Activated naive CD8-positive, alpha-beta T cell treated with anti-CD3 and anti-CD28 coated beads, Interleukin-2, amount 10 ng/mL, durations not matched to agents 7 days and 5 days (primary cell): Measurements from ENCODE around the gene SLC39A11. TPM values are rescaled to one million over a fixed set of nuclear protein-coding genes. Genes with fewer than 3 reads are reported as not detected.
"Not testable (repeated sequence)": the region's sequence is repeated elsewhere in the genome, so short reads cannot be mapped to it uniquely, and the experiment has no call there.

ENCODE experiments used
- ATAC-seq: fragments of 150-1000 bp; cut with Tn5 transposase; one replicate; pipeline ENCODE4 v1.10.0; 2021; ENCODE audit warnings: low read depth, moderate library complexity
- POLR2A ChIA-PET: fragments of 350-600 bp; sonication (Branson Sonifier 250); formaldehyde crosslinking; loops from one replicate; lab custom pipeline; 2021; ENCODE audit warnings: antibody characterized with exemption; lab: Charles Lee
- DNase-seq: peaks from one replicate; pipeline ENCODE4 v3.0.0; 2021
- H3K27ac Mint-ChIP-seq: one replicate; pipeline ENCODE4 v1.8.0; 2022; ENCODE audit warnings: mild to moderate bottlenecking, mixed read lengths
- H3K27me3 Mint-ChIP-seq: one replicate; pipeline ENCODE4 v1.8.0; 2022; ENCODE audit warnings: mild to moderate bottlenecking, moderate library complexity, mixed read lengths
- H3K36me3 Mint-ChIP-seq: one replicate; pipeline ENCODE4 v1.8.0; 2021; ENCODE audit warnings: mild to moderate bottlenecking, mixed read lengths
- H3K4me1 Mint-ChIP-seq: one replicate; pipeline ENCODE4 v1.8.0; 2021; ENCODE audit warnings: mixed read lengths
- H3K4me3 Mint-ChIP-seq: one replicate; pipeline ENCODE4 v1.8.0; 2022; ENCODE audit warnings: mild to moderate bottlenecking, moderate library complexity, mixed read lengths
- H3K9me3 Mint-ChIP-seq: one replicate; pipeline ENCODE4 v1.8.0; 2021; ENCODE audit warnings: mixed read lengths
- total RNA-seq, 2 experiments: library from RNA; stranded (reverse); gene quantifications; one replicate each; pipeline ENCODE4 v1.2.3, GENCODE V29; 2021

The SLC39A11 gene
- total RNA-seq, 2 experiments from 2014 or later: 18.2 to 18.8 TPM

- H3K27me3 Mint-ChIP-seq: peaks cover 6% of the 10 kb centered on the region
- H3K4me3 Mint-ChIP-seq: no peak overlapping the region
- ATAC-seq (no peak), DNase-seq (no peak)
- no peak overlapping the region for H3K27ac Mint-ChIP-seq
- POLR2A ChIA-PET: interaction anchor here (0.8 to 1.9 kb wide), 2 partner anchors 10 kb away, joined by 3 to 7 read pairs; no protein-coding TSS in a partner anchor
- no peaks in the 10 kb centered on the region for H3K9me3 Mint-ChIP-seq
- peaks cover 34% of the 10 kb centered on the region for H3K4me1 Mint-ChIP-seq
- peaks cover 2% of the 10 kb centered on the region for H3K36me3 Mint-ChIP-seq
Measured at GRCh38 chr17:72717676-72718075, 374.8 kb downstream of the SLC39A11 start.

- peaks cover 34% of the 10 kb centered on the region for H3K4me1 Mint-ChIP-seq
- no peak overlapping the region for H3K27ac Mint-ChIP-seq
Measured at GRCh38 chr17:72717276-72717675, 375.2 kb downstream of the SLC39A11 start.

DNA sequence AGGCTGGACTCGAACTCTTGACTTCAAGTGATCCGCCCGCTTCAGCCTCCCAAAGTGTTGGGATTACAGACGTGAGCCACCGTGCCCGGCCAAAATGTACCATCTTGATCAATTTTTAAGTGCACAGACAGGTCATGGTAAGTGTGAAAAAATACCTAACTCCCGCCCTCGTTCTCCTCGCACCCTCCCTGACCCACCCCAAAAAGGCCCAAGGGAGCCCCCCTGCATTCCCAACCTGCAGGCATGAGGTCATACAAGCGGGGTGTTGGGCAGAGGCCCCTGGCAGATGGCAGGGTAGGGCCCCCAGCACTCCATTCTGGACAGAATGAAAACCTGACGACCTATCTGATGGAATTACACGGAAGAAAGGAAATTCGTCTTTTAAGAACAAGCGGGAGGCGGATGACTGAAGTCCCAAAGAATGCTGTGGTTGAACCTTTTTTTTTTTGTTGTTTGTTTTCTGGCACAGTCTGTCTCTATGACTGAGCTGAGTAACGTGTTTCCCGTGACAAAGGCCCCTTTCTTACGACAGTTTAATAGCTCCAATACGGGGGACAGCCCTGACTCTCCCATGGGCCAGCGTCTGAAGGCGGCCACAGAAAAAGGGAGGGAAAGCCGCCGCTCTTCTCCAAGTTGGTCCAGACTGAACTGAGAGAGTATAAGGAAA is 376.4 kb downstream of the SLC39A11 start:
- H3K27me3 Mint-ChIP-seq: peaks cover 5% of the 10 kb centered on the region
- no peak overlapping the region for H3K27ac Mint-ChIP-seq
- peaks cover 9% of the 10 kb centered on the region for H3K36me3 Mint-ChIP-seq
- H3K9me3 Mint-ChIP-seq: peaks cover 3% of the 10 kb centered on the region
- POLR2A ChIA-PET: no interaction called here
- DNase-seq: no peak
- H3K4me1 Mint-ChIP-seq: peaks cover 31% of the 10 kb centered on the region
- ATAC-seq: no peak
- no peak overlapping the region for H3K4me3 Mint-ChIP-seq

More at GRCh38 chr17:72717276-72717675, 375.2 kb downstream of the SLC39A11 start:
- Mint-ChIP-seq H3K9me3 (no peaks in the 10 kb centered on the region), H3K27me3 (peaks cover 6% of the 10 kb centered on the region), H3K36me3 (peaks cover 3% of the 10 kb centered on the region), H3K4me3 (no peak overlapping the region)
- no peak for ATAC-seq
- POLR2A ChIA-PET: interaction anchor here (0.8 kb wide), 1 partner anchor 10 kb away, joined by 3 read pairs; no protein-coding TSS in a partner anchor
- DNase-seq: no peak

DNA sequence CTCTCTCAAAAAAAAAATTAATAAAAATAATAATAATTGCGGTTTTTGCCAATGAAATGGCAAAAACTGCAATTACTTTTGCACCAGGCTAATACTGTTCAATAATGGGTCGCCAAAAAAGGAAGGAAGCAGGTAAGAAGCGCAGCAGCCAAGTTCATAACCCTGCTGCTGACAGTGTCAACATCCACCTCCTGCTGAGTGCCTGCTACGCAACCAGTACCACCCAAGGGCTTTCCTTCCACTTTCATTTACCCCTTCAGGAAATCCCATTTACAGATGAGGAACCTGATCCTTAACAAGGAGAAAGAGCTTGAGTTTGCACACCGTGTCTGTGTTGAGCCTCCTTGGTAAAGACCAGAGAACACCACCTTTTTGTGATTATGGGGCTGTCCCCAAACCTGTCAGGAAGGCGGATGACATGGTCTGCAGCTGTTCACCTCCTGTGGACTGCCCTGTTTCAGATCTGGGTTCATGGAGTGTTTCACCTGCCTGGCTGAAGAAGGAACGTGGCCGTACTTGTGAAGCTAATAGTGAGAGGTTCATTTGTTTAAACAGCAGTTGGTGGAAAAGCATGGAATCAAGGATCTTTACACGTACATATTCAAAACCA is 378.0 kb downstream of the SLC39A11 start:
- H3K9me3 Mint-ChIP-seq: peaks cover 8% of the 10 kb centered on the region
- peaks cover 7% of the 10 kb centered on the region for H3K27me3 Mint-ChIP-seq
- H3K4me1 Mint-ChIP-seq: peaks cover 26% of the 10 kb centered on the region
- DNase-seq (no peak), ATAC-seq (no peak)
- POLR2A ChIA-PET: no interaction called here
- H3K27ac Mint-ChIP-seq: no peak overlapping the region
- peaks cover 18% of the 10 kb centered on the region for H3K36me3 Mint-ChIP-seq
- H3K4me3 Mint-ChIP-seq: no peak overlapping the region

DNA sequence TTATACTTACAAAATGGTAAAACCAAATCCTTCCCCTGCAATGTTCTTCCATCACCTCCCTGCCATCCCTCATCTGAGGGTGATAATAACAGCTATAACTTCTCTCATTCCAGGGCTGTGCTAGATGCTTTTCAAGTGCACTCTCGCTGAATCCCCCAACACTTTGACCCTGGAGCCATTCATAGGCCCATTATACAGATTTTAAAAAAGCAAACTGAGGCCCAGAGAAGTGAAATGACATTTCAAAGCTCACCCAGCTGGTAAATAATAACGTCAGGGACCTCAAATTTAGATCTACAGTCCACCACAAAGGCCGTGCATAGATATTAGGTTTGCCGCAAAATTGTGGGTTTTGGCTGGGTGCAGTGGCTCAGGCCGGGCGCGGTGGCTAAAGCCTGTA is 378.8 kb downstream of the SLC39A11 start:
- POLR2A ChIA-PET: no interaction called here
- H3K9me3 Mint-ChIP-seq: peaks cover 8% of the 10 kb centered on the region
- ATAC-seq (no peak), DNase-seq (no peak)
- H3K27me3 Mint-ChIP-seq: peaks cover 7% of the 10 kb centered on the region
- H3K36me3 Mint-ChIP-seq: peaks cover 19% of the 10 kb centered on the region
- H3K4me3 Mint-ChIP-seq: no peak overlapping the region
- peaks cover 24% of the 10 kb centered on the region for H3K4me1 Mint-ChIP-seq
- H3K27ac Mint-ChIP-seq: no peak overlapping the region

- Mint-ChIP-seq H3K4me3 (no peak overlapping the region), H3K36me3 (peaks cover 23% of the 10 kb centered on the region)
- POLR2A ChIA-PET: no interaction called here
Measured at GRCh38 chr17:72711521-72712310, 380.8 kb downstream of the SLC39A11 start.

GRCh38 chr17:72710834-72711233 is 381.7 kb downstream of the SLC39A11 start:
- peak overlapping the region; percentile 38 for H3K27ac Mint-ChIP-seq
- H3K27me3 Mint-ChIP-seq: peaks cover 5% of the 10 kb centered on the region
- peak overlapping the region; percentile 19 for H3K4me3 Mint-ChIP-seq
- no peak for ATAC-seq
- H3K4me1 Mint-ChIP-seq: peaks cover 20% of the 10 kb centered on the region
- POLR2A ChIA-PET: no interaction called here
- H3K9me3 Mint-ChIP-seq: peaks cover 10% of the 10 kb centered on the region
- DNase-seq: no peak
- H3K36me3 Mint-ChIP-seq: peaks cover 23% of the 10 kb centered on the region

More at GRCh38 chr17:72711521-72712310, 380.8 kb downstream of the SLC39A11 start:
- Mint-ChIP-seq H3K9me3 (peaks cover 10% of the 10 kb centered on the region), H3K27me3 (peaks cover 5% of the 10 kb centered on the region), H3K27ac (no peak overlapping the region), H3K4me1 (peaks cover 20% of the 10 kb centered on the region)
- no peak for DNase-seq
- ATAC-seq: no peak

- no peak overlapping the region for H3K4me3 Mint-ChIP-seq
- H3K27me3 Mint-ChIP-seq: peaks cover 5% of the 10 kb centered on the region
- peaks cover 20% of the 10 kb centered on the region for H3K4me1 Mint-ChIP-seq
- H3K9me3 Mint-ChIP-seq: peaks cover 10% of the 10 kb centered on the region
- peak overlapping the region; percentile 35 for H3K27ac Mint-ChIP-seq
- peaks cover 23% of the 10 kb centered on the region for H3K36me3 Mint-ChIP-seq
- no peak for DNase-seq
- POLR2A ChIA-PET: interaction anchor here (2.1 kb wide), 1 partner anchor 9 kb away, joined by 10 read pairs; no protein-coding TSS in a partner anchor
- ATAC-seq: no peak
Measured at GRCh38 chr17:72710202-72710601, 382.3 kb downstream of the SLC39A11 start.

GRCh38 chr17:72708682-72709081 is 383.8 kb downstream of the SLC39A11 start:
- DNase-seq, H3K9me3 Mint-ChIP-seq, ATAC-seq, H3K4me3 Mint-ChIP-seq, H3K27me3 Mint-ChIP-seq: not testable (repeated sequence)
- peak overlapping the region; percentile 69 for H3K27ac Mint-ChIP-seq
- H3K36me3 Mint-ChIP-seq: peaks cover 23% of the 10 kb centered on the region
- peaks cover 17% of the 10 kb centered on the region for H3K4me1 Mint-ChIP-seq
- POLR2A ChIA-PET: interaction anchor here (2.1 kb wide), 1 partner anchor 11 kb away, joined by 10 read pairs; no protein-coding TSS in a partner anchor

GRCh38 chr17:72707881-72708280 is 384.6 kb downstream of the SLC39A11 start:
- Mint-ChIP-seq H3K9me3 (peaks cover 10% of the 10 kb centered on the region), H3K27ac (no peak overlapping the region), H3K27me3 (peaks cover 5% of the 10 kb centered on the region), H3K4me1 (peaks cover 17% of the 10 kb centered on the region), H3K36me3 (peaks cover 25% of the 10 kb centered on the region), H3K4me3 (no peak overlapping the region)
- ATAC-seq (no peak), DNase-seq (no peak)
- POLR2A ChIA-PET: no interaction called here

GRCh38 chr17:72706396-72706981 is 386.0 kb downstream of the SLC39A11 start:
- peaks cover 19% of the 10 kb centered on the region for H3K36me3 Mint-ChIP-seq
- no peak overlapping the region for H3K27ac Mint-ChIP-seq
- no peak overlapping the region for H3K4me3 Mint-ChIP-seq
- DNase-seq (no peak), ATAC-seq (no peak)
- H3K27me3 Mint-ChIP-seq: peaks cover 2% of the 10 kb centered on the region
- H3K9me3 Mint-ChIP-seq: peaks cover 10% of the 10 kb centered on the region
- POLR2A ChIA-PET: no interaction called here
- peaks cover 15% of the 10 kb centered on the region for H3K4me1 Mint-ChIP-seq

DNA sequence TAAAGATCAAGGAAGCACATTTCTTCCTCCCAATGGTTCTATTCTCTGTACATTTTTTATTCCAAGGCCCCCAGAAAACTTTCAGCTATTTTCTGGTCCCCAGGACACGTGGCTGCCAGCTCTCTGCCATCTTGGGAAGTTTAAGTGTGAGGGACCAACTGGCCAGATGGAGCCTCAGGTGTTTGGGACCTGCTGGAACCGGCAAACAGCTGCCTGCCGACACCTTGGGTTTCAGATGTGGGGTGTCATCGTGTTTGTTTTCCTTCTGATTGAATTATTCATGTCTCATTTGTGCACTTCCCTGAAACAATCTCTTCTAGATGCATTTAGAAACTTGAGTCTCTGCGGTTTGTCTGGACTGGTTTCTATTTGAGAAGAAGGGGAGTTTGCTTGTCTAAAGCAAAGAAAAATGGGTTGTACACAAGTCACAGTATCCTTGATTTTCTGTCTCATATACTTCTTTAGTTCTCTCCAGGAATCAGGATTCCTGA is 386.5 kb downstream of the SLC39A11 start:
- H3K27ac Mint-ChIP-seq: no peak overlapping the region
- H3K4me1 Mint-ChIP-seq: peaks cover 13% of the 10 kb centered on the region
- POLR2A ChIA-PET: no interaction called here
- ATAC-seq: no peak
- peaks cover 2% of the 10 kb centered on the region for H3K27me3 Mint-ChIP-seq
- no peak for DNase-seq
- no peak overlapping the region for H3K4me3 Mint-ChIP-seq
- H3K9me3 Mint-ChIP-seq: peaks cover 6% of the 10 kb centered on the region
- peaks cover 15% of the 10 kb centered on the region for H3K36me3 Mint-ChIP-seq

DNA sequence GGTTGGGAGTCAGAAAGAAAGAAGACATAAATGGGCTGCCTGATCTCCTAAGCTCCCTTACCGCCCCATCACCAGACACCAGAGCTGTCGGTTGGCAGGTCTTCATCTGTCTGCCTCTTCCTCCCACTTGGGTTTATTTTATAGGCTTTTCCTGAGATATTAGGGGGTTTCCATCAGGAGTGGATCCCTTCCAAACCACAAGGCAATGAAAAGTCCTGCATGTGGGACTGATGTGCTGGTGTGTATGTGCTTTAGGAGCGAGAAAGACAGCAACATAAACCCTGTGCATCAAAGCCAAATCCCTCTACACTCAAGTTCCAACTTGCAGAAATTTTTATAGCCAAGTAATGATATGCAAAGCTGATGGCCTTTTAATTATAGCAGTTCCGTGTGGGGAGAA is 389.5 kb downstream of the SLC39A11 start:
- H3K27me3 Mint-ChIP-seq: no peaks in the 10 kb centered on the region
- no peak overlapping the region for H3K4me3 Mint-ChIP-seq
- H3K27ac Mint-ChIP-seq: no peak overlapping the region
- ATAC-seq: no peak
- H3K9me3 Mint-ChIP-seq: no peaks in the 10 kb centered on the region
- H3K36me3 Mint-ChIP-seq: peaks cover 2% of the 10 kb centered on the region
- no peak for DNase-seq
- POLR2A ChIA-PET: no interaction called here
- no peaks in the 10 kb centered on the region for H3K4me1 Mint-ChIP-seq
